Measurements from ENCODE around the gene MRS2. TPM values are rescaled to one million over a fixed set of nuclear protein-coding genes. Genes with fewer than 3 reads are reported as not detected.

MRS2 gene
- polyA plus RNA-seq, 1 of the 3 experiments (the other 2 are of a cell fraction) = 9.4 TPM

GRCh38 chr6:24394061-24394779 is 8.5 kb upstream of the MRS2 start (continued):
- TF ChIP-seq ZBTB33 (IDR thresholded peaks at IDR 0.05; ENCODE audit: borderline replicate concordance, low read depth) (no peak), RAD21 (IDR thresholded peaks at IDR 0.05; ENCODE audit: low read length) (no peak), CHD2 (IDR thresholded peaks at IDR 0.05; ENCODE audit: low read length, partially characterized antibody) (peak; percentile 79), NFIC (IDR thresholded peaks at IDR 0.05; ENCODE audit: borderline replicate concordance) (no peak), MEF2A (IDR thresholded peaks at IDR 0.05; ENCODE audit: borderline replicate concordance, low read depth) (no peak), CTCF (IDR thresholded peaks at IDR 0.05) (no peak)

- 55% methylated on average over 4 of the region's 4 CpGs for WGBS (ENCODE audit: low lambda C conversion rate)
These were observed 7.8 kb upstream of the MRS2 start for GRCh38 chr6:24394780-24395437.

GRCh38 chr6:24396824-24397223 is 5.9 kb upstream of the MRS2 start:
- ChIA-PET CTCF (interaction anchor here (1.9 kb wide), 1 partner anchor 117 kb away, joined by 4 read pairs; no protein-coding TSS in a partner anchor), POLR2A (no interaction called here)
- Histone ChIP-seq H3K4me3 (ENCODE audit: low read depth in 2 of 2, low read length in 1 of 2) (no peak overlapping the region), H3K4me2 (no peak overlapping the region), H3K27me3 (ENCODE audit: insufficient read depth) (no peaks in the 10 kb centered on the region), H4K20me1 (ENCODE audit: insufficient read depth) (no peaks in the 10 kb centered on the region), H3K9ac (no peak overlapping the region), H3F3A (replicated peaks; ENCODE audit: insufficient read depth) (no peaks in the 10 kb centered on the region), H3K9me2 (no peaks in the 10 kb centered on the region), H3K4me1 (ENCODE audit: control insufficient read depth in 1 of 2, insufficient read depth in 2 of 2, low read depth in 1 of 2, low read length in 1 of 2) (no peaks in the 10 kb centered on the region), H3K79me2 (ENCODE audit: insufficient read depth) (peaks cover under 1% of the 10 kb centered on the region; the same call in 1 of the 2 replicates), H3K9me3 (no peaks in the 10 kb centered on the region), H3K36me3 (replicated peaks in 1 of 2; ENCODE audit: control insufficient read depth in 1 of 2, insufficient read depth in 2 of 2, low read length in 1 of 2) (no peaks in the 10 kb centered on the region), H2AFZ (ENCODE audit: low read depth) (no peak overlapping the region), H3K27ac (ENCODE audit: low read depth in 2 of 2, low read length in 1 of 2) (no peak overlapping the region)
- WGBS (ENCODE audit: low lambda C conversion rate) = 33% methylated on average over 1 of the region's 1 CpG
- TF ChIP-seq CTCF (IDR thresholded peaks at IDR 0.05) = no peak
- TF ChIP-seq GATA2 (CRISPR knock-in tag; IDR thresholded peaks at IDR 0.05) = no peak
- DNase-seq = no peak

More at GRCh38 chr6:24394780-24395437, 7.8 kb upstream of the MRS2 start:
- no peak overlapping the region for H3K9ac ChIP-seq
- no peak overlapping the region for H3K4me2 ChIP-seq
- TF ChIP-seq MXI1 (IDR thresholded peaks at IDR 0.05; ENCODE audit: low read depth, low read length) = no peak
- no peak for TF ChIP-seq POLR2AphosphoS5 (IDR thresholded peaks at IDR 0.05; ENCODE audit: low read depth, low read length)
- CTCF ChIA-PET = interaction anchor here (1.2 to 1.4 kb wide), 2 partner anchors 35 to 112 kb away, joined by 3 to 5 read pairs; no protein-coding TSS in a partner anchor
- H3K27me3 ChIP-seq (ENCODE audit: insufficient read depth) = no peaks in the 10 kb centered on the region
- H4K20me1 ChIP-seq (ENCODE audit: insufficient read depth) = no peaks in the 10 kb centered on the region
- H3K9me2 ChIP-seq = no peaks in the 10 kb centered on the region
- no peaks in the 10 kb centered on the region for H3K4me1 ChIP-seq (ENCODE audit: control insufficient read depth in 1 of 2, insufficient read depth in 2 of 2, low read depth in 1 of 2, low read length in 1 of 2)
- H3K27ac ChIP-seq (ENCODE audit: low read depth in 2 of 2, low read length in 1 of 2) = no peak overlapping the region
- no peak for DNase-seq
- no peaks in the 10 kb centered on the region for H3K36me3 ChIP-seq (replicated peaks in 1 of 2; ENCODE audit: control insufficient read depth in 1 of 2, insufficient read depth in 2 of 2, low read length in 1 of 2)
- no peaks in the 10 kb centered on the region for H3K79me2 ChIP-seq (ENCODE audit: insufficient read depth)
- POLR2A ChIA-PET = no interaction called here
- no peak overlapping the region for H3K4me3 ChIP-seq (ENCODE audit: low read depth in 2 of 2, low read length in 1 of 2)
- H3K9me3 ChIP-seq = no peaks in the 10 kb centered on the region
- no peak overlapping the region for H2AFZ ChIP-seq (ENCODE audit: low read depth)
- H3F3A ChIP-seq (replicated peaks; ENCODE audit: insufficient read depth) = no peaks in the 10 kb centered on the region

Data from SK-N-SH (cell line).